Naive thymus-derived CD8-positive, alpha-beta T cell (primary cell): ENCODE results near the gene TMEM8B. TPM values are rescaled to one million over a fixed set of nuclear protein-coding genes. Genes with fewer than 3 reads are reported as not detected.

Source experiments
- ATAC-seq, 2 donors: fragments of 150-1000 bp; cut with Tn5 transposase in 1 of 2; sonication (Bioruptor Pico), chemical (Tn5 transposase) in 1 of 2; 1 replicate in 1 of 2; 2 replicates in 1 of 2; pipeline ENCODE4 v1.10.0; 2021; ENCODE audit warnings: mild to moderate bottlenecking in 2 of 2, moderate library complexity in 2 of 2
- POLR2A ChIA-PET: fragments of 350-600 bp; sonication (Branson Sonifier 250); formaldehyde crosslinking; loops from one replicate; lab custom pipeline; 2021; ENCODE audit warnings: antibody characterized with exemption; lab: Charles Lee
- DNase-seq, 10 donors: peaks; one replicate each; pipeline versions ENCODE4 v3.0.0 to v3.0.0-alpha.2; 2020 to 2022
- H3K27ac Mint-ChIP-seq, 10 donors: one replicate each; pipeline ENCODE4 v1.8.0; 2020 to 2022; ENCODE audit warnings: mild to moderate bottlenecking in 10 of 10, mixed read lengths in 10 of 10, moderate library complexity in 4 of 10, inconsistent platforms in 1 of 10
- H3K27me3 Mint-ChIP-seq, 5 donors: one replicate each; pipeline ENCODE4 v1.8.0; 2021 to 2022; ENCODE audit warnings: mixed read lengths in 5 of 5
- H3K36me3 Mint-ChIP-seq, 3 donors: one replicate each; pipeline ENCODE4 v1.8.0; 2020 to 2022; ENCODE audit warnings: mixed read lengths in 3 of 3, mild to moderate bottlenecking in 2 of 3, inconsistent platforms in 1 of 3
- H3K4me1 Mint-ChIP-seq, 4 donors: one replicate each; pipeline ENCODE4 v1.8.0; 2021 to 2022; ENCODE audit warnings: mixed read lengths in 4 of 4
- H3K4me3 Mint-ChIP-seq, 10 donors: one replicate each; pipeline ENCODE4 v1.8.0; 2020 to 2022; ENCODE audit warnings: mild to moderate bottlenecking in 10 of 10, mixed read lengths in 10 of 10, moderate library complexity in 6 of 10, inconsistent platforms in 1 of 10
- H3K9me3 Mint-ChIP-seq, 9 donors: one replicate each; pipeline ENCODE4 v1.8.0; 2020 to 2022; ENCODE audit warnings: mixed read lengths in 9 of 9, mild to moderate bottlenecking in 3 of 9, inconsistent platforms in 1 of 9, moderate library complexity in 1 of 9
- polyA plus RNA-seq, 3 donors: library from polyadenylated mRNA; unstranded; fragments of 300-500 nt; fragmentation: Illumina TruSeq; gene quantifications; one replicate each; pipeline ENCODE4 v1.2.3, GENCODE V29; 2021
- total RNA-seq, 8 experiments: library from RNA in 2 of 8; stranded (reverse) in 2 of 8; gene quantifications; one replicate each; pipeline ENCODE4 v1.2.3 and lab custom pipeline; 2021 to 2026

Gene TMEM8B
- total and polyA plus RNA-seq, 5 experiments from 2014 or later = 1.5 to 10.2 (median 2.4) TPM

- no peak for DNase-seq
- Mint-ChIP-seq H3K9me3 (no peaks in the 10 kb centered on the region), H3K27me3 (peaks cover 0 to 2% (median 0%) of the 10 kb centered on the region in 5 donors), H3K36me3 (peaks cover 0 to 15% (median 5%) of the 10 kb centered on the region in 3 donors), H3K4me3 (no peak overlapping the region), H3K27ac (peak overlapping the region in 1 of 10 donors; percentile 24), H3K4me1 (peaks cover 11 to 13% (median 13%) of the 10 kb centered on the region in 4 donors)
- POLR2A ChIA-PET = interaction anchor here (0.7 to 1.0 kb wide), 4 partner anchors 12 to 88 kb away, joined by 3 read pairs; partner anchors contain the start of gene SPAG8
- ATAC-seq = no peak
These were observed 35.6 kb upstream of the TMEM8B start for GRCh38 chr9:35793461-35793860.

GRCh38 chr9:35795695-35796094 lies 33.3 kb upstream of the TMEM8B start:
- peak overlapping the region in 2 of 10 donors; percentile 12 to 13 for H3K27ac Mint-ChIP-seq
- DNase-seq (no peak), ATAC-seq (no peak)
- H3K27me3 Mint-ChIP-seq = no peaks in the 10 kb centered on the region
- POLR2A ChIA-PET = no interaction called here
- peaks cover 0 to 20% (median 2%) of the 10 kb centered on the region in 3 donors for H3K36me3 Mint-ChIP-seq
- H3K4me1 Mint-ChIP-seq = peaks cover 5 to 14% (median 7%) of the 10 kb centered on the region in 4 donors
- H3K4me3 Mint-ChIP-seq = no peak overlapping the region
- H3K9me3 Mint-ChIP-seq = no peaks in the 10 kb centered on the region

GRCh38 chr9:35797311-35798109 lies 31.5 kb upstream of the TMEM8B start:
- POLR2A ChIA-PET = no interaction called here
- Mint-ChIP-seq H3K9me3 (no peaks in the 10 kb centered on the region), H3K27ac (peak overlapping the region in 3 of 10 donors; percentile 6 to 44 (median 29)), H3K27me3 (no peaks in the 10 kb centered on the region), H3K36me3 (peaks cover 2 to 31% (median 4%) of the 10 kb centered on the region in 3 donors), H3K4me1 (peaks cover 0 to 19% (median 6%) of the 10 kb centered on the region in 4 donors), H3K4me3 (no peak overlapping the region)
- ATAC-seq (no peak), DNase-seq (no peak)

GRCh38 chr9:35798658-35799374 lies 30.2 kb upstream of the TMEM8B start:
- H3K27ac Mint-ChIP-seq = peak overlapping the region in 2 of 10 donors; percentile 5 to 8
- DNase-seq (no peak), ATAC-seq (no peak)
- no peak overlapping the region for H3K4me3 Mint-ChIP-seq
- POLR2A ChIA-PET = no interaction called here
- peaks cover 0 to 17% (median 6%) of the 10 kb centered on the region in 4 donors for H3K4me1 Mint-ChIP-seq
- peaks cover 0 to 40% (median 4%) of the 10 kb centered on the region in 3 donors for H3K36me3 Mint-ChIP-seq
- no peaks in the 10 kb centered on the region for H3K27me3 Mint-ChIP-seq
- no peaks in the 10 kb centered on the region for H3K9me3 Mint-ChIP-seq

- ATAC-seq = no peak
- no peaks in the 10 kb centered on the region for H3K27me3 Mint-ChIP-seq
- no peak for DNase-seq
- peaks cover 0 to 12% (median 2%) of the 10 kb centered on the region in 4 donors for H3K4me1 Mint-ChIP-seq
- H3K9me3 Mint-ChIP-seq = no peaks in the 10 kb centered on the region
- POLR2A ChIA-PET = interaction anchor here (1.5 kb wide), 1 partner anchor 11 kb away, joined by 3 read pairs; the partner anchor contains the start of gene SPAG8
- H3K4me3 Mint-ChIP-seq = no peak overlapping the region
- H3K36me3 Mint-ChIP-seq = peaks cover 0 to 47% (median 4%) of the 10 kb centered on the region in 3 donors
- peak overlapping the region in 1 of 10 donors; percentile 64 for H3K27ac Mint-ChIP-seq
These were observed 28.5 kb upstream of the TMEM8B start for GRCh38 chr9:35800530-35800929.

- no peak for ATAC-seq
- Mint-ChIP-seq H3K4me3 (no peak overlapping the region), H3K36me3 (peaks cover 0 to 57% (median 4%) of the 10 kb centered on the region in 3 donors), H3K27ac (peak overlapping the region in 2 of 10 donors; percentile 36 to 73), H3K4me1 (peaks cover 0 to 10% (median 2%) of the 10 kb centered on the region in 4 donors), H3K27me3 (no peaks in the 10 kb centered on the region), H3K9me3 (no peaks in the 10 kb centered on the region)
- POLR2A ChIA-PET = interaction anchor here (1.5 kb wide), 1 partner anchor 10 kb away, joined by 3 read pairs; the partner anchor contains the start of gene SPAG8
- DNase-seq = no peak
These were observed 27.5 kb upstream of the TMEM8B start for GRCh38 chr9:35801328-35802128.

- H3K36me3 Mint-ChIP-seq = peaks cover 0 to 59% (median 4%) of the 10 kb centered on the region in 3 donors
- H3K27me3 Mint-ChIP-seq = no peaks in the 10 kb centered on the region
These were observed 22.9 kb upstream of the TMEM8B start for GRCh38 chr9:35806101-35806500.

GRCh38 chr9:35808433-35808832 lies 20.6 kb upstream of the TMEM8B start:
- ATAC-seq (no peak), DNase-seq (no peak)
- no peak overlapping the region for H3K4me3 Mint-ChIP-seq
- H3K4me1 Mint-ChIP-seq = peaks cover 13 to 31% (median 25%) of the 10 kb centered on the region in 4 donors
- no peaks in the 10 kb centered on the region for H3K9me3 Mint-ChIP-seq
- POLR2A ChIA-PET = no interaction called here
- peak overlapping the region in 2 of 10 donors; percentile 53 to 57 for H3K27ac Mint-ChIP-seq
- H3K36me3 Mint-ChIP-seq = peaks cover 0 to 40% (median 0%) of the 10 kb centered on the region in 3 donors
- peaks cover 0 to 2% (median 0%) of the 10 kb centered on the region in 5 donors for H3K27me3 Mint-ChIP-seq

More at GRCh38 chr9:35806101-35806500, 22.9 kb upstream of the TMEM8B start:
- no peaks in the 10 kb centered on the region for H3K9me3 Mint-ChIP-seq
- H3K4me3 Mint-ChIP-seq = no peak overlapping the region
- ATAC-seq (no peak), DNase-seq (no peak)
- peak overlapping the region in 2 of 10 donors; percentile 27 to 60 for H3K27ac Mint-ChIP-seq
- POLR2A ChIA-PET = interaction anchor here (0.6 to 1.2 kb wide), 2 partner anchors 22 to 174 kb away, joined by 3 read pairs; partner anchors contain the start of gene FAM221B
- H3K4me1 Mint-ChIP-seq = peaks cover 2 to 11% (median 7%) of the 10 kb centered on the region in 4 donors

- Mint-ChIP-seq H3K9me3 (no peaks in the 10 kb centered on the region), H3K4me3 (peak overlapping the region in 1 of 10 donors; percentile 24), H3K36me3 (peaks cover 0 to 34% (median 0%) of the 10 kb centered on the region in 3 donors), H3K4me1 (peaks cover 17 to 41% (median 35%) of the 10 kb centered on the region in 4 donors), H3K27ac (peak overlapping the region in 9 of 10 donors; percentile 56 to 98 (median 96)), H3K27me3 (peaks cover 0 to 2% (median 0%) of the 10 kb centered on the region in 5 donors)
- POLR2A ChIA-PET = no interaction called here
- DNase-seq = no peak
- ATAC-seq = no peak
These were observed 18.9 kb upstream of the TMEM8B start for GRCh38 chr9:35810122-35810521.

- ATAC-seq (no peak), DNase-seq (no peak)
- Mint-ChIP-seq H3K27ac (peak overlapping the region; percentile 92 to 98 (median 96)), H3K27me3 (peaks cover 0 to 2% (median 0%) of the 10 kb centered on the region in 5 donors), H3K4me1 (peaks cover 20 to 46% (median 42%) of the 10 kb centered on the region in 4 donors), H3K9me3 (peaks cover 0 to 3% (median 0%) of the 10 kb centered on the region in 9 donors), H3K36me3 (peaks cover 0 to 21% (median 0%) of the 10 kb centered on the region in 3 donors), H3K4me3 (peak overlapping the region; percentile 84 to 99 (median 90))
- POLR2A ChIA-PET = interaction anchor here (0.7 to 4.4 kb wide), 9 partner anchors 10 to 954 kb away, joined by 3 to 28 read pairs (median 3); partner anchors contain the start of genes CREB3, GBA2, RGP1 and TLN1
These were observed 17.5 kb upstream of the TMEM8B start for GRCh38 chr9:35811381-35812024.

- peaks cover 0 to 3% (median 0%) of the 10 kb centered on the region in 9 donors for H3K9me3 Mint-ChIP-seq
- H3K4me3 Mint-ChIP-seq = peak within 1 kb of the TSS; percentile 84 to 99 (median 90)
- peak within 1 kb of the TSS; percentile 92 to 98 (median 96) for H3K27ac Mint-ChIP-seq
- H3K27me3 Mint-ChIP-seq = peaks cover 0 to 2% (median 0%) of the 10 kb centered on the region in 5 donors
- peaks cover 0 to 16% (median 0%) of the 10 kb centered on the region in 3 donors for H3K36me3 Mint-ChIP-seq
- peak; percentile 87 to 99 (median 96) for DNase-seq
- ATAC-seq = peak; percentile 65 to 71
- peaks cover 20 to 46% (median 42%) of the 10 kb centered on the region in 4 donors for H3K4me1 Mint-ChIP-seq
- POLR2A ChIA-PET = interaction anchor here (0.6 to 4.4 kb wide), 13 partner anchors 11 to 954 kb away, joined by 3 to 28 read pairs (median 3); partner anchors contain the start of genes CREB3, FAM221B, GBA2 and RGP1
These were observed 16.9 kb upstream of the TMEM8B start, which contains the start of gene SPAG8 for GRCh38 chr9:35812025-35812602. TSS of gene SPAG8 (minus strand) at chr9:35812262. CDS start at chr9:35812147, 115 bp downstream.
